Measurements from ENCODE around the gene YIPF5.
A peak's percentile ranks its signal among the peaks of the same experiment; 100 is the strongest.

The YIPF5 gene

GRCh38 chr5:144179226-144179625 is 8.8 kb upstream of the YIPF5 start:
- DNase-seq (ENCODE audit: low spot score) = no peak

- no peak for DNase-seq (ENCODE audit: low spot score)
These were observed 7.1 kb upstream of the YIPF5 start for GRCh38 chr5:144177548-144177947.

- DNase-seq (ENCODE audit: low spot score) = no peak
These were observed 3.3 kb upstream of the YIPF5 start for GRCh38 chr5:144173766-144174165.

- no peak for DNase-seq (ENCODE audit: low spot score)
These were observed 569 bp downstream of the YIPF5 start for GRCh38 chr5:144169904-144170275.

- no peak for DNase-seq (ENCODE audit: low spot score)
These were observed 2.5 kb downstream of the YIPF5 start for GRCh38 chr5:144167998-144168397.

- no peak for DNase-seq (ENCODE audit: low spot score)
These were observed 3.8 kb downstream of the YIPF5 start for GRCh38 chr5:144166696-144167095.

- DNase-seq (ENCODE audit: low spot score) = no peak
These were observed 7.8 kb downstream of the YIPF5 start for GRCh38 chr5:144162686-144163085.

- no peak for DNase-seq (ENCODE audit: low spot score)
These were observed 13.7 kb downstream of the YIPF5 start for GRCh38 chr5:144156767-144157171.

GRCh38 chr5:144151026-144151425 is 19.4 kb downstream of the YIPF5 start:
- no peak for DNase-seq (ENCODE audit: low spot score)

- DNase-seq (ENCODE audit: low spot score) = no peak
These were observed 25.3 kb downstream of the YIPF5 start for GRCh38 chr5:144144956-144145751.

GRCh38 chr5:144143625-144144024 is 26.8 kb downstream of the YIPF5 start:
- DNase-seq (ENCODE audit: low spot score) = no peak

GRCh38 chr5:144142824-144143162 is 27.7 kb downstream of the YIPF5 start:
- DNase-seq (ENCODE audit: low spot score) = no peak

- peak; percentile 60 for DNase-seq (ENCODE audit: low spot score)
These were observed 28.2 kb downstream of the YIPF5 start for GRCh38 chr5:144142139-144142823.

GRCh38 chr5:144141585-144141984 is 28.9 kb downstream of the YIPF5 start:
- no peak for DNase-seq (ENCODE audit: low spot score)

GRCh38 chr5:144139586-144139985 is 30.9 kb downstream of the YIPF5 start:
- DNase-seq (ENCODE audit: low spot score) = peak; percentile 56

- DNase-seq (ENCODE audit: low spot score) = no peak
These were observed 35.2 kb downstream of the YIPF5 start for GRCh38 chr5:144135113-144135762.

GRCh38 chr5:144134194-144134826 is 36.1 kb downstream of the YIPF5 start:
- peak; percentile 5 for DNase-seq (ENCODE audit: low spot score)

- no peak for DNase-seq (ENCODE audit: low spot score)
These were observed 37.3 kb downstream of the YIPF5 start for GRCh38 chr5:144133050-144133633.

GRCh38 chr5:144131261-144131660 is 39.2 kb downstream of the YIPF5 start:
- DNase-seq (ENCODE audit: low spot score) = no peak

GRCh38 chr5:144130306-144130705 is 40.2 kb downstream of the YIPF5 start:
- no peak for DNase-seq (ENCODE audit: low spot score)

- DNase-seq (ENCODE audit: low spot score) = no peak
These were observed 41.6 kb downstream of the YIPF5 start for GRCh38 chr5:144128844-144129243.

GRCh38 chr5:144126707-144127106 is 43.8 kb downstream of the YIPF5 start:
- no peak for DNase-seq (ENCODE audit: low spot score)
